AG10803 (cell line): ENCODE results near the gene ATP8A2.
"Not testable (repeated sequence)": the region's sequence is repeated elsewhere in the genome, so short reads cannot be mapped to it uniquely, and the experiment has no call there.

Experiments
- DNase-seq: peaks from one replicate; pipeline ENCODE4 v3.0.0; 2010; ENCODE audit warnings: low read depth
- H3K4me3 ChIP-seq: 2 replicates; pipeline ENCODE4 v1.5.1; 2011; ENCODE audit warnings: mild to moderate bottlenecking, low read length, control low read depth
- CTCF ChIP-seq: conservative IDR thresholded peaks from 2 replicates; pipeline ENCODE4 v1.5.1; 2011; ENCODE audit warnings: mild to moderate bottlenecking, low read length, control low read depth, inconsistent platforms

Gene ATP8A2

GRCh38 chr13:26054896-26055295 is 683.1 kb downstream of the ATP8A2 start:
- H3K4me3 ChIP-seq = no peak overlapping the region
- TF ChIP-seq CTCF = no peak
- DNase-seq = no peak

DNA sequence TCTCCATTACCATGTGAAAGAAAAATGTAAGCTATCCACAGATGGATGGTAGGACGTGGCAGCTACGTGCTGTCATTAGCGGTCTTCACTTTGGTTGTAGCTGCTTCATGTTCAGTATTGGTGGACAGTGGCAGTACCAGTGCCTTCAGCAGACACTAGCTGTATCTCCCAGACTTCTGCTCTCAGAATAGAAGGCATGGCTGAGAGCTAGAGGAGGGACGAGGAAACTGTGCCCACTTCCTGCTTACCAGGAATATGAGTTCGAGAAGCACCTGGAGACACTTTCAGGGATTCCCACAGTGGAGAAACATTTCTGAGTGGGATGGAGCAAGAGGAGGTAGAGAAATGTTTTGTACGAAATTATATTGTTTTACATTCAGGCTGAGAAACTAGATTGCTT is 686.9 kb downstream of the ATP8A2 start:
- no peak overlapping the region for H3K4me3 ChIP-seq
- DNase-seq = no peak
- no peak for TF ChIP-seq CTCF

- H3K4me3 ChIP-seq = no peak overlapping the region
- no peak for DNase-seq
- TF ChIP-seq CTCF = no peak
These were observed 688.6 kb downstream of the ATP8A2 start for GRCh38 chr13:26060357-26060756.

GRCh38 chr13:26061256-26061655 is 689.5 kb downstream of the ATP8A2 start:
- no peak for TF ChIP-seq CTCF
- no peak overlapping the region for H3K4me3 ChIP-seq
- no peak for DNase-seq

- H3K4me3 ChIP-seq = no peak overlapping the region
- peak; percentile 66 for DNase-seq
- no peak for TF ChIP-seq CTCF
These were observed 690.2 kb downstream of the ATP8A2 start for GRCh38 chr13:26061947-26062346.

DNA sequence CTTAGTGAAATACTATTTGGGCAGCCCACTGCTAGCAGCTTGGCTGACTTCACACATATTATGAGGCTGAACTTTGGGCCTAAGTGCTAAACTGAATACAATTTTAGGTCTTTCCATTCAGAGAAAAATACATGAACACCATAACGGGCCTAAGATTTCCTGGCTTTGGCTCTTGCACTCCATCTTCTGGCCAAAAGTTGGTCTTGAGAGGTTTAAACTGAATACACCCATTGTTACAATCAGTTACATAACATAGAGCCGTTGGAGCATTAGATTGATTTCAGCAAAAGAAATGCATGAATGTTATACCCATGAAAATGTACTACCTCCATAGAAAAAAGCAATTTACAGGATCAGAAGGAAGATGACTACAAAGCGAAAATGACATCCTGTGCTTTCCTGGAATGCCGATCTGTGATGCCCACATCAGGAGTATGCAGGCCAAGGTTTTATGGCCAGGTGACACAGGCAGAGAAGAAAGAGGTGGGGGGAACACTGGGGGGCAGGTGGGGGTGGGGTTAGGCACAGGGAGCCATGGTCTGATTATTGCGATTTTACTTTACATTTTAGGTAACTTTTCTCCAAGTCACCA is 691.2 kb downstream of the ATP8A2 start:
- peak; percentile 55 for DNase-seq
- peak; percentile 85 for TF ChIP-seq CTCF
- H3K4me3 ChIP-seq = no peak overlapping the region

DNA sequence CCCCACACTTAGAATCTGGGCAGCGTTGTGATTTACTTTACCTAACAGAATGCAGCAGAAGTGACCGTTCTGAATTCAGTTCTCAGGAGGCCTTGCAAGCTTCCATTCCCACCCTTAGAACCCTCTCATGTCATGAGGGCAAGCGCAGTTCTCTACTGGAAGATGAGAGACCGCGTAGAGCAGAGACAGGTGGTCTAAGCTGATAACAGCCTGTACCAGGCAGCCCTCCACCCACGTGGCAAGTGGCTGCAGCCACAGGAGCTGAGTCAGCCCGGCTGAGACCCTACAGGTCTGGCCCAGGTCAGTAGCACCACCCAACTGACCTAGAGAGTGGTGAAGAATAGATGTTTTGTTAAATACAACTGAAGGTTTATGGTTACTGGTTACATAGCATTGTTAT is 694.7 kb downstream of the ATP8A2 start:
- not testable (repeated sequence) for DNase-seq, H3K4me3 ChIP-seq

DNA sequence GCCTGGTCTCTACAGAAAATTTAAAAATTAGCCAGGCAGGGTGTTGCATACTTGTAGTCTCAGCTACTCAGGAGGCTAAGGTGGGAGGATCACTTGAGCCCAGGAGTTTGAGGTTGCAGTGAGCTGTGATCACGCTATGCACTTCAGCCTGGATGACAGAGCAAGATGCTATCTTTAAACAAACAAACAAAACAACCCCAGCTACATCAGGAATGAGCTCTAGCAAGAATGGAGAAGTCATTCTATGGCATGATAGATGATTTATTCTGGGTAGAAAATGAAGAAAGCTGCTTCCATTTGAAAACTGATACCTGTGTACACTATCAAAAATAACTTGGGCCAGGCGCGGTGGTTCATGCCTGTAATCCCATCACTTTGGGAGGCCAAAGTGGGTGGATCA is 695.8 kb downstream of the ATP8A2 start:
- no peak for DNase-seq
- no peak for TF ChIP-seq CTCF
- no peak overlapping the region for H3K4me3 ChIP-seq

GRCh38 chr13:26068372-26068771 is 696.6 kb downstream of the ATP8A2 start:
- not testable (repeated sequence) for DNase-seq

GRCh38 chr13:26069642-26070041 is 697.9 kb downstream of the ATP8A2 start:
- not testable (repeated sequence) for H3K4me3 ChIP-seq, DNase-seq

More at GRCh38 chr13:26068372-26068771, 696.6 kb downstream of the ATP8A2 start:
- H3K4me3 ChIP-seq = not testable (repeated sequence)
